GM10266 (cell line): ENCODE data around the gene CASP14.

Experiments
- DNase-seq: peaks from one replicate; pipeline ENCODE4 v3.0.0; 2012; ENCODE audit errors: extremely low spot score
- TF ChIP-seq, protein P1 (sequence below): IDR thresholded peaks from 2 replicates; pipeline ENCODE4 v1.5.1; 2012; ENCODE audit warnings: mild to moderate bottlenecking, low read depth; ENCODE audit not compliant: control insufficient read depth, insufficient read depth; ENCODE audit errors: missing control alignments

The CASP14 gene

DNA sequence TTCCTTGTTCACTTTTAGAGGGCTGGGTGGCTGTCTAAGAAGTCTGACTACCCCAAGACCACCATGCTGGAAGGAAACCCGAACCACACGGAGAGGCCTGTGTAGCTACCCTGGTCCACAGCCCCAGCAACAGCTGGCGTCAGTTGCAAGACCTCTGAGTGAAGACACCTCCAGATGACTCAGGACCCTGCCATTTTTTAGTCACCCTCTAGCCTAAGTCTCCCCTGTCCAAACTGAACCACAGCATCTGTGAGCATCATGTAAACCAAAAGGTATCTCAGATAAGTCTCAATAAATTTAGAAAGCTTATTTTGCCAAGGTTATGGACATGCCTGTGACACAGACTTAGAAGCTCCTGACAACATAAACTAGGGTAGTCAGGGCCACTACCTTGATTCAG, 55.8 kb downstream of the CASP14 start:
- DNase-seq, result no peak
- TF ChIP-seq, protein P1, sequence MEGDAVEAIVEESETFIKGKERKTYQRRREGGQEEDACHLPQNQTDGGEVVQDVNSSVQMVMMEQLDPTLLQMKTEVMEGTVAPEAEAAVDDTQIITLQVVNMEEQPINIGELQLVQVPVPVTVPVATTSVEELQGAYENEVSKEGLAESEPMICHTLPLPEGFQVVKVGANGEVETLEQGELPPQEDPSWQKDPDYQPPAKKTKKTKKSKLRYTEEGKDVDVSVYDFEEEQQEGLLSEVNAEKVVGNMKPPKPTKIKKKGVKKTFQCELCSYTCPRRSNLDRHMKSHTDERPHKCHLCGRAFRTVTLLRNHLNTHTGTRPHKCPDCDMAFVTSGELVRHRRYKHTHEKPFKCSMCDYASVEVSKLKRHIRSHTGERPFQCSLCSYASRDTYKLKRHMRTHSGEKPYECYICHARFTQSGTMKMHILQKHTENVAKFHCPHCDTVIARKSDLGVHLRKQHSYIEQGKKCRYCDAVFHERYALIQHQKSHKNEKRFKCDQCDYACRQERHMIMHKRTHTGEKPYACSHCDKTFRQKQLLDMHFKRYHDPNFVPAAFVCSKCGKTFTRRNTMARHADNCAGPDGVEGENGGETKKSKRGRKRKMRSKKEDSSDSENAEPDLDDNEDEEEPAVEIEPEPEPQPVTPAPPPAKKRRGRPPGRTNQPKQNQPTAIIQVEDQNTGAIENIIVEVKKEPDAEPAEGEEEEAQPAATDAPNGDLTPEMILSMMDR, result no peak

DNA sequence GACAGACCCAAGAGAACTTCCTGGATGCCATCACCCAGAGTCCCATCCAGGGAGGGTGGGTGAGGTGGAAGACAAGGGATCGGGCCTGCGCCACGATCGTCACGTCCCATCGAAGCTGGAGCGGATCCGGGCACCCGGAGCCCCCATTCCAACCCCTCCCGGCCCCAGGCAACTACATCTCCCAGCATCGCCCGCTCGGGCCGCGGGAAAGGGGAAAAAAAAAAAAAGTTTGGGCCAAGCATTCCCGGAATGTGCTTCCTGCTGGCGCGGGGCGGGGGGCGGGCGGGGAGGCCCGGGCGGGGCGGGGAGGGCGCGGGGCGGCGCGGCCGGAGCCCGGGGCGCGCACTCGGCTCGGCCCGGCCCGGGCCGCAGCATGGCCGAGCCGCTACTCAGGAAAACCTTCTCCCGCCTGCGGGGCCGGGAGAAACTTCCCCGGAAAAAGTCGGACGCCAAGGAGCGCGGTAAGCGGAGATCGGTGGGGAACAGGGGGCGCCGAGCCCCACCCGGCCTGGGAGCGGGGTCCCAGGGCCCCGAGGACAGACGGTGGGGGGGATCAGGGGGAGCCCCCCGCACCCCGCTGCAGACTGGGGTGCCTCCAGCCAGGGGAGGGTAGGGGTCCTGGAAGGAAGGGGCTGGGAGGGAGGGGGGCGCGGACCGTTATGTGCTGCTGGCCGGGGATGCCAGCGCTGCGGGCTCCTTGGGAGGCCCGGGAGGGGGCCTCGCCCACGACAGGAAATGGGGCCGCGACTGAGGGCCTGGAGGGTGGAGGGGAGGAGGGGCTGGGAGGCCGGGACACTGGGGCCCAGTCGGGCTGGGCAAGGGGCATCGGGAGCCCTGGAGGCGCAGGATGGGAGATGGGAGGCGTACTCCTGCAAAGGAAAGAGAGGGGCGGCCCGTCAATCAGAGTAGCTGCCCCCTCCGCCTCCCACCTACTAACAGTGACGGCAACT, 58.1 kb downstream of the CASP14 start, which contains the start of gene SYDE1:
TSS of gene SYDE1 (plus strand) at position 341 of the 950 bp plus-strand sequence. CDS start at position 374, 33 bp downstream.
- TF ChIP-seq, protein P1, result no peak
- DNase-seq, result peak; percentile 54
